ENCODE results near the gene NARS2.

The NARS2 gene

GRCh38 chr11:78414321-78415051 lies 160.2 kb downstream of the NARS2 start:
- no peak for DNase-seq (ENCODE audit: low read depth)

GRCh38 chr11:78408619-78409018 lies 166.0 kb downstream of the NARS2 start:
- DNase-seq (ENCODE audit: low read depth): no peak

GRCh38 chr11:78406568-78407196 lies 168.0 kb downstream of the NARS2 start:
- DNase-seq (ENCODE audit: low read depth): no peak

- no peak for DNase-seq (ENCODE audit: low read depth)
Measured at GRCh38 chr11:78405805-78406204, 168.9 kb downstream of the NARS2 start.

- DNase-seq (ENCODE audit: low read depth): no peak
Measured at GRCh38 chr11:78403781-78404180, 170.9 kb downstream of the NARS2 start.

GRCh38 chr11:78402847-78403246 lies 171.8 kb downstream of the NARS2 start:
- no peak for DNase-seq (ENCODE audit: low read depth)

GRCh38 chr11:78400702-78401101 lies 174.0 kb downstream of the NARS2 start:
- no peak for DNase-seq (ENCODE audit: low read depth)

GRCh38 chr11:78400116-78400515 lies 174.5 kb downstream of the NARS2 start:
- DNase-seq (ENCODE audit: low read depth): no peak

- DNase-seq (ENCODE audit: low read depth): no peak
Measured at GRCh38 chr11:78399136-78399535, 175.5 kb downstream of the NARS2 start.

- no peak for DNase-seq (ENCODE audit: low read depth)
Measured at GRCh38 chr11:78398715-78399114, 175.9 kb downstream of the NARS2 start.

GRCh38 chr11:78397398-78397797 lies 177.3 kb downstream of the NARS2 start:
- no peak for DNase-seq (ENCODE audit: low read depth)

- DNase-seq (ENCODE audit: low read depth): no peak
Measured at GRCh38 chr11:78395597-78395996, 179.1 kb downstream of the NARS2 start.

- no peak for DNase-seq (ENCODE audit: low read depth)
Measured at GRCh38 chr11:78392854-78393253, 181.8 kb downstream of the NARS2 start.

- no peak for DNase-seq (ENCODE audit: low read depth)
Measured at GRCh38 chr11:78391424-78391823, 183.2 kb downstream of the NARS2 start.

GRCh38 chr11:78390809-78391208 lies 183.9 kb downstream of the NARS2 start:
- no peak for DNase-seq (ENCODE audit: low read depth)

GRCh38 chr11:78386215-78386941 lies 188.3 kb downstream of the NARS2 start:
- DNase-seq (ENCODE audit: low read depth): no peak

All from stimulated activated CD8-positive, alpha-beta memory T cell treated with anti-CD3 and anti-CD28 coated beads, Interleukin-4, amount 100 ng/mL, for 24 hours (primary cell).